Panc1 (cell line): ENCODE measurements around the gene PIGP. TPM values are rescaled to one million over a fixed set of nuclear protein-coding genes. Genes with fewer than 3 reads are reported as not detected.

Source experiments
- ATAC-seq: fragments of 200-7000 bp; cut with Tn5 transposase; 2 replicates; pipeline ENCODE4 v1.9.1; 2020; ENCODE audit warnings: mild to moderate bottlenecking, moderate library complexity
- BruUV-seq: library from RNA; stranded (reverse); fragments of 400-500 nt; replicated peaks from 2 replicates; lab custom pipeline; 2021; lab: Mats Ljungman, UMichigan
- CTCF ChIA-PET: fragments of 300-600 bp; sonication (Branson Sonifier 250); formaldehyde crosslinking; loops from one replicate; lab custom pipeline; 2022; ENCODE audit warnings: antibody characterized with exemption; lab: Charles Lee
- POLR2A ChIA-PET: fragments of 300-600 bp; sonication (Branson Sonifier 250); formaldehyde crosslinking; loops from one replicate; lab custom pipeline; 2022; ENCODE audit warnings: antibody characterized with exemption; lab: Charles Lee
- DNase-seq: peaks from one replicate; pipeline ENCODE4 v3.0.0-alpha.2; 2010; ENCODE audit warnings: low read depth, low spot score
- H3K27ac ChIP-seq: 2 replicates; pipeline ENCODE4 v1.5.1; 2011; ENCODE audit warnings: mild to moderate bottlenecking, low read length, inconsistent platforms
- H3K27me3 ChIP-seq: fragments of 200-500 bp; sonication (Bioruptor generic); 2 replicates; pipeline ENCODE4 v1.6.0; 2014; ENCODE audit warnings: low read length, inconsistent platforms; ENCODE audit not compliant: control insufficient read depth, insufficient read depth
- H3K36me3 ChIP-seq: fragments of 200-500 bp; sonication (Bioruptor generic); 2 replicates; pipeline ENCODE4 v1.5.1; 2014; ENCODE audit warnings: inconsistent platforms, mild to moderate bottlenecking, low read length, moderate library complexity; ENCODE audit not compliant: control insufficient read depth, insufficient read depth
- H3K4me1 ChIP-seq: 2 replicates; pipeline ENCODE4 v1.5.1; 2011; ENCODE audit warnings: inconsistent platforms, mild to moderate bottlenecking, low read length, moderate library complexity; ENCODE audit not compliant: control insufficient read depth, insufficient read depth
- H3K4me3 ChIP-seq, 2 experiments: 2 replicates each; pipeline ENCODE4 v1.5.1; 2011 to 2012; ENCODE audit warnings: low read depth in 2 of 2, low read length in 2 of 2, mild to moderate bottlenecking in 2 of 2, inconsistent platforms in 1 of 2, moderate library complexity in 1 of 2
- H3K9me3 ChIP-seq: fragments of 200-500 bp; sonication (Bioruptor generic); 2 replicates; pipeline ENCODE4 v1.5.1; 2014; ENCODE audit warnings: low read depth, mild to moderate bottlenecking, inconsistent platforms, low read length, moderate library complexity; ENCODE audit not compliant: control insufficient read depth, insufficient read depth
- POLR2AphosphoS5 ChIP-seq: IDR thresholded peaks from 2 replicates; pipeline ENCODE4 v1.6.1; 2012; ENCODE audit warnings: mild to moderate bottlenecking, low read depth, low read length, moderate library complexity
- REST ChIP-seq, 2 experiments: IDR thresholded peaks; 2 replicates each; pipeline ENCODE4 v1.6.1; 2011 to 2012; ENCODE audit warnings: low read depth in 2 of 2, control low read depth in 1 of 2, low read length in 1 of 2, mild to moderate bottlenecking in 1 of 2, moderate library complexity in 1 of 2; ENCODE audit not compliant: insufficient read depth in 1 of 2
- SIN3A ChIP-seq: IDR thresholded peaks from 2 replicates; pipeline ENCODE4 v1.6.1; 2012; ENCODE audit warnings: low read depth, mild to moderate bottlenecking, low read length, moderate library complexity, borderline replicate concordance; ENCODE audit not compliant: insufficient read depth
- TCF7L2 ChIP-seq: IDR thresholded peaks from 2 replicates; pipeline ENCODE4 v1.6.1; 2011; ENCODE audit warnings: mild to moderate bottlenecking, low read depth, low read length, inconsistent platforms
- in situ Hi-C: cut with HindIII; loops from 2 replicates; pipeline ENCODE4 v1.10.0; 2016; ENCODE audit warnings: low sequenced_read_pairs, low pct_unique_long_range_greater_than_20kb
- intact Hi-C: fragments of 100-400 bp; cut with micrococcal nuclease; formaldehyde crosslinking; loops from one replicate; pipeline ENCODE4 v1.10.0; 2022; ENCODE audit not compliant: unreplicated experiment
- total RNA-seq: library from RNA; stranded (reverse); gene quantifications from one replicate; pipeline ENCODE4 v1.2.1, GENCODE V29; 2021; ENCODE audit not compliant: unreplicated experiment
- TF ChIP-seq, protein P1 (sequence below): fragments of 450-650 bp; IDR thresholded peaks from 2 replicates; pipeline ENCODE4 v1.5.1; 2017; ENCODE audit warnings: mild to moderate bottlenecking

Gene PIGP
- total RNA-seq, 1 experiment from 2014 or later: 16.1 TPM

- Histone ChIP-seq H3K4me1 (no peaks in the 10 kb centered on the region), H3K27ac (no peak overlapping the region), H3K27me3 (no peaks in the 10 kb centered on the region), H3K4me3 (no peak overlapping the region), H3K36me3 (no peaks in the 10 kb centered on the region), H3K9me3 (no peaks in the 10 kb centered on the region)
- BruUV-seq: no TSS peak
- ATAC-seq (no peak), DNase-seq (no peak)
- TF ChIP-seq REST (IDR thresholded peaks at IDR 0.05; ENCODE audit: insufficient read depth in 1 of 2, low read depth in 2 of 2, low read length in 1 of 2) (no peak), TCF7L2 (no peak), POLR2AphosphoS5 (no peak), SIN3A (no peak)
- TF ChIP-seq, protein P1, sequence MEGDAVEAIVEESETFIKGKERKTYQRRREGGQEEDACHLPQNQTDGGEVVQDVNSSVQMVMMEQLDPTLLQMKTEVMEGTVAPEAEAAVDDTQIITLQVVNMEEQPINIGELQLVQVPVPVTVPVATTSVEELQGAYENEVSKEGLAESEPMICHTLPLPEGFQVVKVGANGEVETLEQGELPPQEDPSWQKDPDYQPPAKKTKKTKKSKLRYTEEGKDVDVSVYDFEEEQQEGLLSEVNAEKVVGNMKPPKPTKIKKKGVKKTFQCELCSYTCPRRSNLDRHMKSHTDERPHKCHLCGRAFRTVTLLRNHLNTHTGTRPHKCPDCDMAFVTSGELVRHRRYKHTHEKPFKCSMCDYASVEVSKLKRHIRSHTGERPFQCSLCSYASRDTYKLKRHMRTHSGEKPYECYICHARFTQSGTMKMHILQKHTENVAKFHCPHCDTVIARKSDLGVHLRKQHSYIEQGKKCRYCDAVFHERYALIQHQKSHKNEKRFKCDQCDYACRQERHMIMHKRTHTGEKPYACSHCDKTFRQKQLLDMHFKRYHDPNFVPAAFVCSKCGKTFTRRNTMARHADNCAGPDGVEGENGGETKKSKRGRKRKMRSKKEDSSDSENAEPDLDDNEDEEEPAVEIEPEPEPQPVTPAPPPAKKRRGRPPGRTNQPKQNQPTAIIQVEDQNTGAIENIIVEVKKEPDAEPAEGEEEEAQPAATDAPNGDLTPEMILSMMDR: no peak
- intact Hi-C loops (no loop called here), in situ Hi-C loops (no loop called here)
- CTCF ChIA-PET: no interaction called here
- POLR2A ChIA-PET: no interaction called here
These were observed 29.1 kb downstream of the PIGP start for GRCh38 chr21:37043818-37044217.

GRCh38 chr21:37041706-37042271, 31.1 kb downstream of the PIGP start:
- Histone ChIP-seq H3K4me1 (no peaks in the 10 kb centered on the region), H3K4me3 (no peak overlapping the region), H3K36me3 (no peaks in the 10 kb centered on the region), H3K27ac (no peak overlapping the region), H3K9me3 (no peaks in the 10 kb centered on the region), H3K27me3 (no peaks in the 10 kb centered on the region)
- in situ Hi-C loops (no loop called here), intact Hi-C loops (no loop called here)
- POLR2A ChIA-PET: no interaction called here
- TF ChIP-seq REST (IDR thresholded peaks at IDR 0.05; ENCODE audit: insufficient read depth in 1 of 2, low read depth in 2 of 2, low read length in 1 of 2) (no peak), POLR2AphosphoS5 (no peak), SIN3A (no peak), TCF7L2 (no peak)
- TF ChIP-seq, protein P1: no peak
- ATAC-seq (no peak), DNase-seq (no peak)
- no TSS peak for BruUV-seq
- CTCF ChIA-PET: no interaction called here
